PC-9 (cell line): ENCODE data around the gene SNX4.

ENCODE experiments used
- EZH2 ChIP-seq: fragments of 200-600 bp; sonication (generic); IDR thresholded peaks from 2 replicates; pipeline ENCODE4 v1.8.0; 2017; ENCODE audit warnings: antibody characterized with exemption, low read depth
- TF ChIP-seq, protein P1 (sequence below): fragments of 200-600 bp; sonication (generic); conservative IDR thresholded peaks from 2 replicates; pipeline ENCODE4 v1.6.1; 2017; ENCODE audit warnings: mixed run types, antibody characterized with exemption, mild to moderate bottlenecking, moderate library complexity

DNA sequence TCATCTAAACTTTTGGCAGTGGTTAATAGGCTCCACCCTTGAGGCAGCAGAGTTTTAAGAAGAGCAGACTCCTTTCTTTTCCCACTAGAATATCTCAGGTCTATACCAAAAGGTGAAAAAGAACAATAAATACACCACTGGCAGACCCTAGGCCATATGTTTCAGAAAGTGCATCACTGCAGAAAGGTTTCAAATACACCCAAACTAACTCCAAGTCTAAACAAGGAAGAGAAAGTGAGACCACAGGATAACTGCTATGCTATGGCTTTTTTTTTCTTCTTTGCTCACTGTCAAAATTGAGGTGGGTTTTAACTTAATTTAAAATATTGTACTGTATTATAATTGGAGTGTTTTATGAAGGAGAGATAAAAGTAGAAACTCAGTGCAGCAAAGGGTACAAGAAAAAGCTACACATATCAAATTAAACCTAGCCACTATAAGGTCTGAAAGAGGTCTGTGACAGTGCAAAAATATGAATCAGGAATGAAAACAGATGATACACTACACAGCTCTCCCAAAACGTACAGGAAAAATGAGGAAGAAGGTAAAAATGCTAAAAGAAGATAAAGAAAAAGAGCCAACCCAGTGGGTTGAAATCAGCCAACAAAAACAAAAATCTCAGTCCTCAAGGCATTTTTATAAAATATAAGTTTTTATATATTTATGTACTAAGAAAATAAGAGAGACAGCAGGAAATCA lies 8.4 kb downstream of the SNX4 start:
- TF ChIP-seq, protein P1, sequence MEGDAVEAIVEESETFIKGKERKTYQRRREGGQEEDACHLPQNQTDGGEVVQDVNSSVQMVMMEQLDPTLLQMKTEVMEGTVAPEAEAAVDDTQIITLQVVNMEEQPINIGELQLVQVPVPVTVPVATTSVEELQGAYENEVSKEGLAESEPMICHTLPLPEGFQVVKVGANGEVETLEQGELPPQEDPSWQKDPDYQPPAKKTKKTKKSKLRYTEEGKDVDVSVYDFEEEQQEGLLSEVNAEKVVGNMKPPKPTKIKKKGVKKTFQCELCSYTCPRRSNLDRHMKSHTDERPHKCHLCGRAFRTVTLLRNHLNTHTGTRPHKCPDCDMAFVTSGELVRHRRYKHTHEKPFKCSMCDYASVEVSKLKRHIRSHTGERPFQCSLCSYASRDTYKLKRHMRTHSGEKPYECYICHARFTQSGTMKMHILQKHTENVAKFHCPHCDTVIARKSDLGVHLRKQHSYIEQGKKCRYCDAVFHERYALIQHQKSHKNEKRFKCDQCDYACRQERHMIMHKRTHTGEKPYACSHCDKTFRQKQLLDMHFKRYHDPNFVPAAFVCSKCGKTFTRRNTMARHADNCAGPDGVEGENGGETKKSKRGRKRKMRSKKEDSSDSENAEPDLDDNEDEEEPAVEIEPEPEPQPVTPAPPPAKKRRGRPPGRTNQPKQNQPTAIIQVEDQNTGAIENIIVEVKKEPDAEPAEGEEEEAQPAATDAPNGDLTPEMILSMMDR, result no peak
- no peak for TF ChIP-seq EZH2
